Brain pericyte (primary cell): ENCODE results near the gene SV2B.

ENCODE experiments used
- DNase-seq: peaks from one replicate; pipeline ENCODE4 v3.0.0-alpha.2; 2012; ENCODE audit warnings: low read depth, low spot score

The SV2B gene

GRCh38 chr15:91136386-91136923, 36.4 kb downstream of the SV2B start:
- no peak for DNase-seq

DNA sequence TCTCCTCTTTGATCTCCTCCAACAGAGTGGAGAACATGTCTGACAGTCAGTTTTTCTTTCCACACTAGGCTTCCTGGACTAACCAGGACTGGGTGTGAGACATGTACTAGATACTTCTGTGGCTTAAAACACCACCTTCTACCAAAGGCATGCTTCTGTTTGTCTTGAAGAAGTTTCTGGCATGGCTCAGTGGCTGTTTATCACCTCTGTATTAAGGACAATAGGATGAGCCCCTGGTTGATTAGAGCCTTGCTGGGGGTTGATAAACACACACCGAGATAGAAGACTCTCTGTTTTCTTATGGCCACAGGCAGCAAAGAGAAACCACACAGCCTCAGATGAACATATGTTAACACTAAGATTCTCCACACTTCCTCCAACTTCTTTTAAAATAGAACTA, 40.5 kb downstream of the SV2B start:
- no peak for DNase-seq

DNA sequence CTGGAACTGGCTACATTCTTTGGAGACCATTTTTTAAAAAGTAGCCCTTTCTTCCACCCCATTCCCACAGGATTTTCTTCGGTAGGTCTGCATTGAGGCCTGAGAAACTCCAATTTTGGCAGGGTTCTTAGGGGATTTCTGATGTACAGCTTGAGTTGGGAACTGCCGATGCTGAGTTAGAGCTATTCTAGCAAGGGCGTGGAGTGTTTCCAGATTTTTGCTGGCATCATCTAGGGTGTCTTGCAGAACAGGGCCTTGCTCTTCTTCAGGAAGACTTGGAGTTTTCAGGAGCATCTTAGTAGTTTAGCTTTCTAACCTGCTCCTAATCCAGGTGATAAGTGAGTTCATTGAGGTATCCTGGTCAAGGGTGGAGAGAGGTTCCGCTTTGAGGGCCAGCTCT, 41.0 kb downstream of the SV2B start:
- DNase-seq = no peak

GRCh38 chr15:91142106-91142744, 42.2 kb downstream of the SV2B start:
- DNase-seq = no peak

- no peak for DNase-seq
These were observed 42.9 kb downstream of the SV2B start for GRCh38 chr15:91142946-91143345.

- DNase-seq = no peak
These were observed 46.7 kb downstream of the SV2B start for GRCh38 chr15:91146728-91147127.

GRCh38 chr15:91148243-91148642, 48.2 kb downstream of the SV2B start:
- DNase-seq = no peak

GRCh38 chr15:91150502-91151160, 50.6 kb downstream of the SV2B start:
- no peak for DNase-seq

DNA sequence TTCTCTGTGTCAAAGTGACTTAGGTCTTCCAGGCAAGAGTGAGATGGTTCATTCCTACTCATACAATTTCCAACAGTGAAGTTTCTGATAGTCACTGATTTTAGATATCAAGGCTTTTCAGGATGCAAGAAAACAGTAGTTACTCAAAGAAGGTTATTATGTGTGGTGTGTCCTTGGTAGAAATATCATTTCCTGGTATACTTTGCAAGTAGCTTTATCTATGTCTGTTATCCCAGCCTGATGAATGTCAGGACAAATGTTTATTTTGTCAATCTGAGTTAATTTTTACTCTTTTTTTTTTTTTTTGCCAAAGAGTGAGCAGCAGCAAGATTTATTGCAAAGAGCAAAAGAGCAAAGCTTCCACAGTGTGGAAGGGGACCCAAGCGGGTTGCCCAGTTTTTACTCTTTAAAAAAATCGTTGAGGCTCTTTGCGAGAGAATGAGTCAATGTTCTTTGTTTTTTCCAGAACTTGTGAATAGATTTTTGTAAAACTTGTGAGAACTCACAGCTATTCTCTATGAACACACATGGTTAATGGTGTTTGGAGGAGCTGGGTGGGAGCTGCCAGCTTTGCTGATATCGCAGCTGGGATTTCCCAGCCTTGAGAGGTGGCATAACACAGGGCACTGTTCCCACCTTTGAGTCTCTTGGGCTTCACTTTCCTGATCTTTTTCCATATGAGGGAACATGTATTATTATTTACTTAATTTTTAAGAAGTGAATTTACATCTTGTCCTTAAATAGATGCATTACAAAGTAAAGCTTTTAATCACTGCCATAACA, 51.9 kb downstream of the SV2B start:
- DNase-seq = no peak

DNA sequence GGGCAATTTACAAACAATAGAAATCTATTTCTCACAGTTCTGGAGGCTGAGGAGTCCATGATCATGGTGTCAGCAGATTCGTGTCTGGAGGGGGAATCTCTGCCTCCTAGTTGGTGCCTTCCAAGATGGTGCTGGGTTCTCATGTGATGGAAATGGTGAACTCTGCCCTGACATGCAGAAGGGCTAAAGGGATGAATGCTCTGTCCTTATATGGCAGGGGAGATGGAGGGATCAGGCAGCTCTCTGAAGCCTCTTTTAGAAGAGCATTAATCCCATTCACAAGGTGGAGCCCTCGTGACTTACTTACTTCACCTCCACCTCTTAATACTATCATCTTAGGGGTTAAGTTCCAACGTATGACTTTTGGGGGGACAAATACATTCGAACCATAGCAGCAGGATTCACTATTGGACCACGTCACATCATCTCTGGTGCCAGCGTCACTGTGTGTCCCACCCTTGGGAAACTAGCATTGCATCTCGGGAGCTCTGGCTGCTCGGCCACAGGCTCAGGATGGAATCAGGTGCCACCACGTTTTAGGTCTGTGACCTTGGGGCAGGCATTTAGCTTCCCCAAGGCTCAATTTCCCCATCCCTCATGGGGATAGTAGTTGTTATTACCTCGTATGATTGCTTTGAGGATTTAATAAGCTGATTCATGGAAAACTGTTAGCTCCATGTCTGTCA, 53.0 kb downstream of the SV2B start:
- DNase-seq = no peak

GRCh38 chr15:91153954-91154353, 53.9 kb downstream of the SV2B start:
- no peak for DNase-seq

DNA sequence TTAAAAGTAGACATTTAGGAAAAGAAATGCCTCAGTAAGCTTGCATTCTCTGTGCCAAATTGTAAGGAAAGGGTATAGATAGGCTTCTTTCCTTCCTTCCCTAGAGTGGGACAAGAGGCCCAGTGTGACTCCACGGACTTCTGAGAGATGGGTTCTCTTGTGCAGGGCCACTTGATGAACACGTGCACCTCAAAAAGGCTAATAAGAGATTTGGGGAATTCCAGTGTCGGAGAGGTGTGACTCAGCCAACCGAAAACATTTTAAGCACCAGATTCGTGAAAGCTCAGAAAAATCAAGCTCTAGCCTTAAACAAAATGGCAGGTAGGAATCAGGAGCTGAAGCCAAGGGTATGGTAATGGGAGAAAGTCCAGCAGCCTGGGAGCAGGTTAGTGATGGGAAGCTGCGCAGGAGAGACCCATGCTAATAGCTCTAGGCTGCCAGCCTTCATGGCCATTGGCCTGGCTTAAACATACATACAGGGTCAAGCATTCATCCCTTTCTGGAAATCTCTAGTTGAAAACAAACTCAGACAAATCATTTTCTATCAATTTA, 56.2 kb downstream of the SV2B start:
- DNase-seq = no peak

DNA sequence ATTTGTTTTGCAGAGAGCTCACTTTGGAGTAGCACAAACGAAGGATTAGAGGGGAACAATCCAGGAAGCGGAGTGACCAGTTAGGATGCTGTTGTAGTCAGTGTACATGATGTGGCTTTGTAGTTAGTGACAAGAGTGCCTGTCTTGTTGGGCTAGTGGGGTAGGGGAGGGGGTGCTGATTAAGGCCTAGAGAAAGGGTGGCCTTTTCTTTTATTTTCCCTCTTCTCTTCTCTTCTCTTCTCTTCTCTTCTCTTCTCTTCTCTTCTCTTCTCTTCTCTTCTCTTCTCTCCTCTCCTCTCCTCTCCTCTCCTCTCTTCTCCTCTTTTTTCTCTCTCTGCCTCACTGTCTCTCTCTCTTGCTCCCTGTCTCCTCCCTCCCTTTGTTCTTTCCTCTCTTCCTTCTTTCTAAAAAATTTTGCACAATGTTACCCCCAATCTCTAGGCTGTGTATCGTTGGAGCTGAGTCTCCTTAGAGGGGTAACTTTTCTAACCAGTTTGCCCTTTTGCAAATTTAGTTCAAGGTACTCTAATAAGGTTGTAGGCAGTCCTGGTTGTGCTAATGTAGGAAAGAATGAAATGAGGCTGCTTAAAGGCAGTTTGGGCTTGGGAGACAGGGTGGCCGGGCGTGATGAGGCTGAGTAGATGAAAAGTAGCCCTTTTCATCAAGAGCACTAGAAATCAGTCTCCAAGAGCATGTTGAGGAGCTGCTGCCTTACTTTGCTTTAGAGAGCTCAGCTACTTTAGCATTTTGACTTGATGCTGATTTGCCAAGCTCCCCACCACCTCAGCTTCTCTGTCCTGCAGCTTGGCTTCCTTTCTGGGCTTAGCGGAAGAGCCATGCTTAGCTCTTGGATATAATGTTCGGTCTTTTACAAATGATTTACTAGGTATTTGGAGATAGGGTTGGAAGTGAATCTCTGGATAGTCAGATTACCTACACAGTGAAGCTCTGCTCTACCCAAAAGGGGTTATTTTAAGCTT, 58.6 kb downstream of the SV2B start:
- DNase-seq = no peak

DNA sequence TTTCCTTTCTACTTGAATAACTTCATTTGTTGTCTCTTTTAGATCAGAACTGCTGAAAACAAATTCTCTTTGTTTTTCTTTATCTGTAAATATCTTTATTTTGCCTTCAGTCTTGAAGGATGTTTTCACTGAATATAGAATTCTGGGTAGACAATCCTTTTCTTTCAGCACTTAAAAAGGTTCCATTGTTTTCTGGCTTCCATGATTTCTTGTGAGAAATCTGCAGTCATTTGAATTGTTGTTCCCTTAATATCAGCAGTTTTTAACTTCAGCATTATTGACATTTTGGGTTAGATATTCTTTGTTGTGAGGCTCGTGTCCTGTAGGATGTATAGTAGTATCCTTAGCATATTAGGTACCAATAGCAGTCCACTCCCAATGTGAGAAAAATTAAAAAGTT, 65.8 kb downstream of the SV2B start:
- no peak for DNase-seq

- no peak for DNase-seq
These were observed 68.4 kb downstream of the SV2B start for GRCh38 chr15:91168457-91168856.

- no peak for DNase-seq
These were observed 71.3 kb downstream of the SV2B start for GRCh38 chr15:91171334-91171733.

DNA sequence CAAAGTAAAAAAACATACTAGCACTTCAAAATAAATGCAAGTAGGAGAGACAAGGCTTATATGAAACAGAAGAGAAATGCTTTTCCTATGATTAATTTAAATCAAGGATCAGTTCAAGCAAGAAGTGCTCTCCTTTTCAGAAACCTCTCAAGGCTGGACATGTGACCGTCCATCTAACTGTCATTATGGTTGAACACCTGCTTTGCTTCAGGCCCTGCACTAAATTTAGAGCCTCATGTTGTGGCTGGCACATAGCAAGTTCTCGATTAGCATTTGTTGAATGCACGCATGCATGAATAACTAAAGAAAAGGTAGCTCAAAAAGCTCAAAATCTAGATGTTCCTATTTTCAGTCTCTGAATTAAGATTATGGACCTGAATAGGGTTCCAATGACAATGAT, 82.0 kb downstream of the SV2B start:
- no peak for DNase-seq

- DNase-seq = no peak
These were observed 83.5 kb downstream of the SV2B start for GRCh38 chr15:91183596-91183995.

DNA sequence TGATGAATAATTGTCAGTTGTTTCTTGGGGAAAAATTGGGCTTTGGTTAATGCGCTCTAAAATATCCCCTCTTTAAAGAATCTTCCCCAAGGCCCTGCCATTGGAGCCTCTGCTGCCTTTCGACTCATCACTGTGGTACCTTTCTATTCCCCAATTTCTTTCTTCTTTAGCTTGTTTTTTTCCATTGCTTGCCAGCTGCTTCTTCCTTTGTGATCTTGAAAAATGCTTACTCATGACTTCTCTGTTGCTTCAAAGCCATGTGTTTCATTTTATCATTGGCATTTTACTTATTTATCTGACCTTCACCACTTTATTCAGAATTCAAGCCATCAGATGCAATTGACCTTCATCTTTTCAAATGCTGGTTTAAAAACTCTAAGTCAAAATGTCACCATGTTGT, 84.4 kb downstream of the SV2B start:
- DNase-seq = no peak

DNA sequence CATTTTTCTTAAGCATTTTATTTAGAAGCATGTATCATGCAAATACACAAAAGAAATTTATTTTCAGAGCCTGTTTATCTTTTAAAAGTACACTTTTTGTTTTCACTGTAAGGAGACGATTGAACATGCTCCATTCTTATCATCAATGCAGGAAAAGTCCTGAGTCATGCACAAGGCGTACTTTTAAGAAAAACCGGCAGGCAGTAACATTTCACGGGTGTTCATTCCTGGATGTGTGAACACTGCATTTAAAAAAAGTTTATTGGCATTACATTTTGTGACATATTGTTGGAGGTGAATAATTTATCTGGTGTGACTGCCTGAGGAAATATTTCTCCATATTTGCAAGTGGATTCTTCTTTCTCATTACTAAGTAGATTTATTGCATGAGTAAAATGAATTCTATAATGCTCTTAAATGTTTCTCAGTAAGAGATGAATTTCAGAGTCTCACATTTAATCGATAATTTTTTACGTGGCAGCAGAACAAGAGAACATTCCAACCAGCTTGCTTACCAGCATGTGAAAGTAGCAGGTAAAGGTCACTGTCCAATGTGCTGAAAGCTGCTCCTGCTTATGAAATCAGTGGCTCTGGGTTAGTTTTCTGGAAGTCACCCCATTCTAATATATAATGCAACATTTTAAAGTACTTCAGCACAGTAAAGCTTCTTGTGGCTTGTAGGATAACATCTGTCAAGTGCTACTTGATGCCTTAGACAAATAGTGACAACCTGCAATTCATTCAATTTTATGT, 87.0 kb downstream of the SV2B start:
- DNase-seq = no peak
